Caki2 (cell line): ENCODE data around the gene ADCYAP1. TPM values are rescaled to one million over a fixed set of nuclear protein-coding genes. Genes with fewer than 3 reads are reported as not detected.
A peak's percentile ranks its signal among the peaks of the same experiment; 100 is the strongest.

Experiments used
- DNase-seq: peaks from one replicate; pipeline ENCODE4 v3.0.0-alpha.2; 2015; ENCODE audit warnings: low read depth
- in situ Hi-C: cut with HindIII; loops from 2 replicates; pipeline ENCODE4 v1.10.0; 2016; ENCODE audit warnings: low sequenced_read_pairs, low pct_unique_long_range_greater_than_20kb, mixed read lengths
- total RNA-seq: library from RNA; depleted of rRNA; stranded (reverse); fragments of >200 nt; shearing (Covaris generic); gene quantifications from 2 replicates; pipeline ENCODE4 v1.2.3, GENCODE V29; 2014; ENCODE audit warnings: low replicate concordance

The ADCYAP1 gene
- total RNA-seq, 1 experiment from 2014 or later = not detected

DNA sequence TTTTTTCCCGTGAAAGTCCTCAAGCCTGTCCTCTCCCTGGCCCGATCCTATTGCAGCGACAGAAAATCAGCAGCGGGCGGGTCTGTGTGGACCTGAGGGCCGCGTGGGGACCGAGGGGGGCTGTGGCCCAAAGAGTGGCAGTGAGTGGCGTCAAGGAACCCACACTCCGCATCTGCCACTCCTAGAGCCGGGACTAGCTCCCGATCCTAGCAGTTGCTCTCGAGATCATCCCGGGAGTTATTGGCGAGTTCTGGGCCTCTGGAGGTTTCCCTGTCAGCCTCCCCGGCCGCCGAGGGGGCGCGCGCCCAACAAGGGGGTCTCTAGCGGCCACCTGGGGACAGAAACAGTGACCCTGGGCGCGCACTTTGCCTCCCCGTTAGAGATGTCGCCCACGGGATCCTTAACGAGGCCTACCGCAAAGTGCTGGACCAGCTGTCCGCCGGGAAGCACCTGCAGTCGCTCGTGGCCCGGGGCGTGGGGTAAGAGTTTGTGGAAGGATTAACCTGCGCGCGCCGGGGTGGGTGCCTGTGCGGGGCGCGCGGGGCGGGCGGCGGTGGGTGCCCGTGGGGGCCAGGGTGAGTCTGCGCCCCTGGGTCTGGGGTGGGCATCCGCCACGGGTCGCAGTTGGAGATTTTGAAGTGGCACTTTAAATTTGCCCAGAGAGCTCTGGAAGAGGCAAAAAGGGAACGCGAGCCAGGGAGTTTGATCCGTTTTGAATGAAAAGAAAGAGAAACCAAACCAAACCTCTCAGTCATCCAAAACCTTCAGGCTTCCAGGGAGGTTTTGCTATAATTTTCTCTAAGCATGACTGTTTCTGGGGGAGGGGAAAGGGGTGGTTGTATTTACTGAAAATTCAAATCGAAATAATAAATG, 3.5 kb downstream of the ADCYAP1 start:
- DNase-seq = no peak
- in situ Hi-C loops = no loop called here

- in situ Hi-C loops = no loop called here
- DNase-seq = no peak
Measured at GRCh38 chr18:908758-909724, 4.4 kb downstream of the ADCYAP1 start.

DNA sequence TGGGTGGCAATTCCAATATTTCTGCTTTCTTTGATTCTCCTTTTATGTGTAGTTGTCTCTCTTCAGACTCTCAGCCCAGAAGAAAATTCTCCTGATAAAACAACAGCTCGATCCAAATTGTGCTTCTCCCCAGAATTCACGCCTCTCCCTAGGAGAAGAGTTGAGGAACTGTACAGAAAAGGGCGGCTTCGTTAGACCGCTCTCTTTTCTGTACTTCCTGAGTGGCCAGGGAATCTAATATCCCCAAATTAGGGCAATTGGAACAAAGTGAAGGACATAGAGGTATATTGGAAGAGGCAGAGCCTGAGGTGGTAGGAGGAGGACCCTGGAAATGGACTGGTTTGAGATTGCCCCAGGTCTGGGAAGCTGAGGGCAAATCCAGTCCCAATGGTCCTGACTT, 5.6 kb downstream of the ADCYAP1 start:
- in situ Hi-C loops = no loop called here

GRCh38 chr18:911025-911424, 6.4 kb downstream of the ADCYAP1 start:
- in situ Hi-C loops = no loop called here
- DNase-seq = no peak

More for the DNA sequence above, 5.6 kb downstream of the ADCYAP1 start:
- DNase-seq = no peak

DNA sequence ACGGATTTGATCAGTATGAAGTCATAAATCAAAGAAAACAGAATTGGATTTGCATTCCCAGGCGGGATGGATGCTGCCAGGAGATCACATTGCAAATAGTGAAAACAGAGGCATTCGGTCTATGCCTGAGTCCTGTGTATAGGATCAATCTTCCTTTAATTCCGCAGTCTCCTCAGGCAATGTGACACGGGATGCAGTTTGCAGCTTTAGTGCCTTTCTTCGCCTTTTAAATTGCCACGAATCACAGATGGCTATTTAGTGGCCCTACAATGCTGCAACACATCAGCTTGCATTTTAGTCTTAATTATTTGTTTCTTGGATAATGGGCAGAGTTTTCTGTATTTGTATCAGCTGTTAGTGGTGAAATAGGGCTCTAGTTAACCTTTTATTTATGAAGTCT, 6.8 kb downstream of the ADCYAP1 start:
- in situ Hi-C loops = no loop called here

DNA sequence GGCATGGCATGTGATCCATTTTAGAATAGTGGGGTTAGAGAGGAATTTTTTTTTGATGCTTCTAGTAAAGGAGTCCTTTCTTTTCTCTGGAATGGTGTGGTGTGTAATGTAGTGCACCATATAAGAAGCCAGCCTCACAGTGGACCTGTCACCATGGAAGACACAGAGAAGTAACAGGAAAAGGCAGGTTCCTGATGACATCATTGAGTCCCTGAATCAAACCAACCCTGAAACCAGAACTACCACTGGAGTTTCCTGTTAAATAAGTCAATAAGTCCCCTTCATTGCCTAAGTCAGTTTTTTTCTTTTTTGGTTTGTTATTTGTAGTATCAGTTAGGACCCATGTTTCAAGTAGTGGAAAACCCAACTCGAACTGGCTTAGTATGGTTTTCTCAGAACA, 11.9 kb downstream of the ADCYAP1 start:
- DNase-seq = no peak
- in situ Hi-C loops = no loop called here

More for the DNA sequence above, 6.8 kb downstream of the ADCYAP1 start:
- no peak for DNase-seq

- no peak for DNase-seq
- in situ Hi-C loops = no loop called here
Measured at GRCh38 chr18:919078-919477, 14.4 kb downstream of the ADCYAP1 start.

GRCh38 chr18:923144-923866, 18.6 kb downstream of the ADCYAP1 start:
- in situ Hi-C loops = no loop called here
- no peak for DNase-seq

GRCh38 chr18:924987-925386, 20.3 kb downstream of the ADCYAP1 start:
- no peak for DNase-seq
- in situ Hi-C loops = no loop called here

DNA sequence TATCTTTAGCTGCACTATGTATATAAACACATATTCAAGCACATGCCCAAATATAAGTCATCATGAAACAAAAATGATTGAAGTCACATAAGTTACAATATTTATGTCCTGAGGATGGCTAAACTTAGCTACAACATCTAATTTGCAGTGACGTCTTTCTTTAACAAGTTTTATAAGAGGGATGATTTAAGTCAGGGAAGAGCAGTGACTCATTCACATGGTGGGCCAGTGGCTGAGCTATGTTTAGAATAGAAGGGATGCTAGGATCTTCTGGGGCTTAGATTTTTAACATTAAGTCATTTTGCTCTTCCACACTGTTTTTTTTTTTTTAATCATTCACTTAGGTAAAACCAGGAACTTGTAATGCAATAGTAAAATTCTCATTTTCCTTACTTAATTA, 22.3 kb downstream of the ADCYAP1 start:
- in situ Hi-C loops = no loop called here
- DNase-seq = no peak

DNA sequence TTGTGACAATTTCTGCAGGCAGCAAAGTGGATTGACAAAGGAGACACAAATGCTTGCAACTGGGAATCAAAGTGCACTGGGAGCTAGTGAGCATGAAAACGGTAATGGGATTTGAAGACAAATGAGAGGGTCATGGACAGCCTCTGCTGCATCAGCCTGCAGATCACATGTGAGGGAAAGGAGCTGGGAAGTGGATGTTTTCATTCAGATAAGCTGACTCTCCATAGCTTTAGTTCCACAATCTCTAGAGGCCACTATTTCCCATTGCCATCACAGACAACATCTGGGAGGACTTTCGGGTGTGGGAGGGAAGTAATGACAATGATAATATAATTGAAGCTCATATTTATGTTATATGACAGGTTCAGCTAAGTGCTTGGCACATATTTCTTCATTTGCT, 28.4 kb downstream of the ADCYAP1 start:
- in situ Hi-C loops = no loop called here

DNA sequence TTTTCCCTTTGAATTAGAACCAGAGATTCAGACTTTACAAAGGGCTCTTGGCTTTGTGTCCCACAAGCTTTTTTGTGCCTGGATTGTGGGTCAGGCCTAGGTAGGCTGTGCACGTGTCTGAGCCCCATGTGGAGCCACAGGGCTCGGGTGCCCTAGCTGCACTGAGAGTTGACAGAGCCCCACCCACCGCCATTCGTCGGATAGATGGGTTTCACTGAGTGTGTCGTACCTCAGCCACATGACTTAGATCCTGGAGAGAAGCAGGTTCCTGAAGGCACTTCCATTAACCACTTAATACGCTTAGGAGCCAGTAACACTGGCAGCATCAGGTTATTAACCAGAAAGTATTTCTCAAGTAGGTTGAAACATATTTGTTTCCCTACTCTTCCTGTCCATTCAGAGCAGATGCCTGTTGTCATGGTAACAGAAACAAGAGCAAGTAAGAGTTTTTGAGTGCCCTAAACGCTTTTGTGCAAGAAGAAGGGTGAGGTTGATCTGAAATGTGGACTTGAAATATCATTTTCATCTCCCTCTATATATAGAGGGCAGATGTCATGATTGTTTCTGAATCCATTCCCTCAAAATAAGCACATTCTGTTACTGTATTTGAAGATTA, 30.0 kb downstream of the ADCYAP1 start:
- in situ Hi-C loops = no loop called here
- no peak for DNase-seq

More for the DNA sequence above, 28.4 kb downstream of the ADCYAP1 start:
- no peak for DNase-seq

- DNase-seq = no peak
- in situ Hi-C loops = no loop called here
Measured at GRCh38 chr18:936941-937340, 32.3 kb downstream of the ADCYAP1 start.

DNA sequence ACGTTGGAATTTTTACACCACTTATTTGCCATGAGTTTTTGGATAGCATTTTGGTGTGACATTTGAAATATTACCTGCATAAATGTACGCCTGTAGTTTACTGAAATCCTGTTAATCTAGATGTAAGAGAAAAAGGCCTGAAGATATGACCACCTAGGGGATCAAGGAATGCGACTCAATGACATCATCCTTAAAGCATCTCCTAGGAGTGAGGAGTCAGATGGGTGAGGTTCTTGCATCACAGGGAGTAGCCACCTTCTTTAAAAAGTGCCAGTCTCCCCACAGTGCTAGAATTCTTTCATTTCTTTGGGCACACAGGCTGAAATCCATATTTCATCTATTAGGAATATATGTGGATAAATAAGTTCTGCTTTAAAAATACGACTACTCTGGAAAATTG, 34.5 kb downstream of the ADCYAP1 start:
- in situ Hi-C loops = no loop called here
- DNase-seq = no peak

DNA sequence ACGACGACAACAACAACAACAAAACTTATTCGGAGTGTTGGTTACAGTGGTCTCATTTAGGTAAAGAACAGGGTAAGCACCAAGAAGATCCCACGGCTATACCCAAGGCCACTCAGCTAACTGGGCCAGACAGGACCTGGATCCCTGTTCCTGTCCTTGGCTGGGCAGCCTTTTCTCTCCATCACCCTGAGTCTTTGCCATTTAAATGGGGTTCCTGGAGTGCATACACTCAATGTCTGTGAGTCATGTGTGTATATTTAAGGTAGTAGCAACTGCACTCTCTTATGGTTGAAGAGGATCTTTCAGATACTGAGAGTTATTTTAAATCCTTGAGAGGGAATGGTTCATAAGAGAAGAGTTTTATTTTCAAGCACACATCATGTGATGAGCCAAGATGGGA, 35.3 kb downstream of the ADCYAP1 start:
- in situ Hi-C loops = no loop called here
- DNase-seq = no peak

- no peak for DNase-seq
- in situ Hi-C loops = no loop called here
Measured at GRCh38 chr18:941331-941730, 36.7 kb downstream of the ADCYAP1 start.

DNA sequence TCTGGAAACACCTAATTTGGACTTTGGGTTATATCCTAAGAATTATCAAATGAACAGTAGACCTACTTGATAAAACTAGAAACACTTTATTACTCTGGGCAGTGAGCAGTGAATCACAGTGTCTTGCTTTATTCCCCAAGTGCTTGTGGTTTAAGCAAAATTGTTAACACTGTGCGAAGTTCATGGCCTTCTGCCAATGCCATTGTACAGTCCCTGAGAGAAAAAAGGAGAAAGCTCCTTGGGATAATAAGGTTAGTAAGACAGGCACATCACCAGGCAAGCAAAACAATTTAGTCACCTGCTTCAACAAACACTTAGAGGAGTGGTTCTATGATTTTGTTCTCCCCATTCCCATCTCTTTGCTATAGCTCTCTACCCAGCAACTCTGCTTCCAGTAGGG, 39.8 kb downstream of the ADCYAP1 start:
- DNase-seq = peak; percentile 78

More for the DNA sequence above, 39.8 kb downstream of the ADCYAP1 start:
- in situ Hi-C loops = no loop called here
